H1 (cell line): ENCODE results near the gene PHLPP1. TPM values are rescaled to one million over a fixed set of nuclear protein-coding genes. Genes with fewer than 3 reads are reported as not detected.

Source experiments
- CTCF ChIA-PET: fragments of 300-600 bp; sonication (Branson Sonifier 250); formaldehyde crosslinking; loops from one replicate; lab custom pipeline; 2021; ENCODE audit not compliant: partially characterized antibody; lab: Charles Lee
- POLR2A ChIA-PET: fragments of 300-600 bp; sonication (Branson Sonifier 250); formaldehyde crosslinking; loops from one replicate; lab custom pipeline; 2021; ENCODE audit warnings: inconsistent platforms; ENCODE audit not compliant: partially characterized antibody; lab: Charles Lee
- DNase-seq, 2 experiments: peaks; one replicate each; pipeline versions ENCODE4 v3.0.0 to v3.0.0-alpha.2; 2010 to 2022; ENCODE audit warnings: low spot score in 2 of 2, low read depth in 1 of 2, mixed read lengths in 1 of 2
- FAIRE-seq: peaks from 2 replicates; lab custom pipeline; 2011; peaks lifted over from hg19 to GRCh38; lab: Jason Lieb, UNC
- H2AFZ ChIP-seq: 2 replicates; pipeline ENCODE4 v1.8.1; 2012; ENCODE audit warnings: low read length, inconsistent platforms
- H2AK5ac ChIP-seq: 2 replicates; pipeline ENCODE4 v1.6.1; 2013; ENCODE audit warnings: low read depth, low read length
- H2BK120ac ChIP-seq: replicated peaks from 2 replicates; pipeline ENCODE3; 2013; ENCODE audit warnings: low read depth, low read length, inconsistent platforms
- H2BK12ac ChIP-seq: 2 replicates; pipeline ENCODE4 v1.6.1; 2013; ENCODE audit warnings: low read depth, low read length
- H2BK15ac ChIP-seq: 2 replicates; pipeline ENCODE4 v1.6.1; 2013; ENCODE audit warnings: low read length
- H2BK20ac ChIP-seq: 2 replicates; pipeline ENCODE4 v1.6.1; 2013; ENCODE audit warnings: low read length
- H2BK5ac ChIP-seq: 2 replicates; pipeline ENCODE4 v1.6.1; 2013; ENCODE audit warnings: low read depth, low read length
- H3K14ac ChIP-seq: 2 replicates; pipeline ENCODE4 v1.6.1; 2013; ENCODE audit warnings: inconsistent platforms; ENCODE audit not compliant: insufficient read length
- H3K18ac ChIP-seq: 2 replicates; pipeline ENCODE4 v1.6.1; 2013; ENCODE audit warnings: low read length; ENCODE audit errors: extremely low read depth
- H3K23ac ChIP-seq: 2 replicates; pipeline ENCODE4 v1.6.1; 2013; ENCODE audit warnings: inconsistent platforms; ENCODE audit not compliant: insufficient read length
- H3K23me2 ChIP-seq: 2 replicates; pipeline ENCODE4 v1.6.1; 2013; ENCODE audit warnings: low read depth, low read length
- H3K27ac ChIP-seq: 2 replicates; pipeline ENCODE4 v1.6.1; 2011; ENCODE audit warnings: low read depth, low read length, inconsistent platforms
- H3K27me3 ChIP-seq, 4 experiments: replicated peaks in 1 of 4; 1 replicate in 1 of 4; 2 replicates in 3 of 4; pipeline versions ENCODE4 v1.6.1 to v1.8.1; 2011 to 2013; ENCODE audit warnings: low read length in 3 of 4, mild to moderate bottlenecking in 3 of 4, inconsistent platforms in 2 of 4, mixed read lengths in 2 of 4, moderate library complexity in 1 of 4; ENCODE audit not compliant: control insufficient read depth in 3 of 4, insufficient read depth in 3 of 4; ENCODE audit errors: extremely low read depth in 1 of 4
- H3K36me3 ChIP-seq, 4 experiments: 2 replicates each; pipeline versions ENCODE4 v1.6.1 to v1.8.1; 2011 to 2013; ENCODE audit warnings: mild to moderate bottlenecking in 4 of 4, low read length in 3 of 4, moderate library complexity in 2 of 4, control low read depth in 1 of 4, inconsistent platforms in 1 of 4; ENCODE audit not compliant: insufficient read depth in 4 of 4, control insufficient read depth in 2 of 4
- H3K4ac ChIP-seq: replicated peaks from 2 replicates; pipeline ENCODE3; 2013; ENCODE audit warnings: low read length, low read depth, mixed read lengths, inconsistent platforms; ENCODE audit not compliant: insufficient read length
- H3K4me1 ChIP-seq, 4 experiments: replicated peaks in 1 of 4; 1 replicate in 1 of 4; 2 replicates in 3 of 4; pipeline versions ENCODE4 v1.6.1 to v1.8.1; 2011 to 2013; ENCODE audit warnings: low read length in 3 of 4, inconsistent platforms in 2 of 4, mixed read lengths in 1 of 4; ENCODE audit not compliant: insufficient read depth in 4 of 4, control insufficient read depth in 3 of 4
- H3K4me2 ChIP-seq, 2 experiments: 2 replicates each; pipeline versions ENCODE4 v1.6.1 to v1.8.1; 2011 to 2013; ENCODE audit warnings: low read depth in 2 of 2, low read length in 2 of 2, control low read depth in 1 of 2, inconsistent platforms in 1 of 2, mild to moderate bottlenecking in 1 of 2; ENCODE audit not compliant: insufficient read depth in 1 of 2
- H3K4me3 ChIP-seq, 4 experiments: fragments of 200-600, 300-600 bp in 1 of 4; sonication (generic), shearing (Covaris generic), sonication (Bioruptor Twin) in 1 of 4; 2 replicates each; pipeline versions ENCODE4 v1.5.1 to v1.8.1; 2011 to 2016; ENCODE audit warnings: low read length in 4 of 4, low read depth in 3 of 4, control low read depth in 2 of 4, inconsistent platforms in 2 of 4, mild to moderate bottlenecking in 2 of 4, mixed read lengths in 1 of 4, moderate library complexity in 1 of 4; ENCODE audit not compliant: insufficient read depth in 2 of 4; ENCODE audit errors: extremely low read depth in 1 of 4
- H3K56ac ChIP-seq: replicated peaks from 2 replicates; pipeline ENCODE3; 2013; ENCODE audit warnings: low read depth, mild to moderate bottlenecking, mixed read lengths, low read length, inconsistent platforms; ENCODE audit not compliant: insufficient read length
- H3K79me1 ChIP-seq: 2 replicates; pipeline ENCODE4 v1.6.1; 2013; ENCODE audit warnings: low read depth, low read length, control low read depth
- H3K79me2 ChIP-seq, 2 experiments: 2 replicates each; pipeline versions ENCODE4 v1.6.1 to v1.8.1; 2012 to 2013; ENCODE audit warnings: low read length in 2 of 2, mild to moderate bottlenecking in 2 of 2, inconsistent platforms in 1 of 2; ENCODE audit not compliant: insufficient read depth in 2 of 2, control insufficient read depth in 1 of 2
- H3K9ac ChIP-seq, 4 experiments: replicated peaks in 1 of 4; 1 replicate in 1 of 4; 2 replicates in 3 of 4; pipeline versions ENCODE4 v1.6.1 to v1.8.1; 2011 to 2013; ENCODE audit warnings: low read depth in 3 of 4, low read length in 3 of 4, control low read depth in 2 of 4, mild to moderate bottlenecking in 2 of 4, moderate library complexity in 2 of 4, inconsistent platforms in 1 of 4; ENCODE audit errors: extremely low read depth in 1 of 4
- H3K9me3 ChIP-seq, 2 experiments: 2 replicates each; pipeline versions ENCODE4 v1.6.1 to v1.8.1; 2012 to 2013; ENCODE audit warnings: mild to moderate bottlenecking in 2 of 2, moderate library complexity in 2 of 2, control low read depth in 1 of 2, inconsistent platforms in 1 of 2, low read depth in 1 of 2, low read length in 1 of 2, mixed read lengths in 1 of 2; ENCODE audit not compliant: insufficient read depth in 2 of 2
- H4K20me1 ChIP-seq, 2 experiments: replicated peaks in 1 of 2; 2 replicates each; pipeline versions ENCODE3 to v1.8.1; 2011 to 2013; ENCODE audit warnings: inconsistent platforms in 2 of 2, low read length in 2 of 2, mild to moderate bottlenecking in 1 of 2; ENCODE audit not compliant: insufficient read depth in 2 of 2, control insufficient read depth in 1 of 2
- H4K5ac ChIP-seq: 2 replicates; pipeline ENCODE4 v1.6.1; 2013; ENCODE audit warnings: low read length, low read depth, mixed read lengths, inconsistent platforms; ENCODE audit not compliant: insufficient read length
- H4K8ac ChIP-seq: 2 replicates; pipeline ENCODE4 v1.8.0; 2013; ENCODE audit warnings: mild to moderate bottlenecking, moderate library complexity, low read length, inconsistent platforms; ENCODE audit not compliant: insufficient read depth; ENCODE audit errors: extremely low read depth
- H4K91ac ChIP-seq: replicated peaks from 2 replicates; pipeline ENCODE3; 2013; ENCODE audit warnings: low read length, mixed read lengths, inconsistent platforms; ENCODE audit not compliant: insufficient read length
- ASH2L ChIP-seq: fragments of 200-600, 300-600 bp; sonication (generic); IDR thresholded peaks from one replicate; pipeline ENCODE4 v1.7.1; 2017; ENCODE audit warnings: low read length
- CHD1 ChIP-seq: IDR thresholded peaks from 2 replicates; pipeline ENCODE4 v1.6.1; 2012; ENCODE audit warnings: low read depth, low read length, improper control_type of control experiment
- EP300 ChIP-seq, 2 experiments: IDR thresholded peaks; 1 replicate in 1 of 2; 2 replicates in 1 of 2; pipeline ENCODE4 v1.6.1; 2011 to 2012; ENCODE audit warnings: low read depth in 2 of 2, low read length in 2 of 2, mild to moderate bottlenecking in 2 of 2, borderline replicate concordance in 1 of 2, inconsistent platforms in 1 of 2, moderate library complexity in 1 of 2
- NANOG ChIP-seq: IDR thresholded peaks from 2 replicates; pipeline ENCODE4 v1.6.1; 2011; ENCODE audit warnings: low read length, low read depth, mild to moderate bottlenecking, inconsistent platforms; ENCODE audit not compliant: insufficient read depth, poor library complexity, severe bottlenecking
- TAF1 ChIP-seq: IDR thresholded peaks from 2 replicates; pipeline ENCODE4 v1.6.1; 2011; ENCODE audit warnings: mild to moderate bottlenecking, low read depth, low read length
- TBP ChIP-seq: IDR thresholded peaks from 2 replicates; pipeline ENCODE4 v1.6.1; 2011; ENCODE audit warnings: low read depth, low read length, improper control_type of control experiment
- WGBS, 2 experiments: shearing (Covaris generic) in 1 of 2; methylation state at CpG; one replicate each; pipeline versions ENCODE4 v1.1.6 to v1.1.7; 2013 to 2015; ENCODE audit warnings: low lambda C conversion rate in 2 of 2, mixed read lengths in 2 of 2, inconsistent platforms in 1 of 2, low coverage in 1 of 2, missing lambda C conversion rate in 1 of 2; ENCODE audit not compliant: insufficient replicate concordance in 2 of 2, insufficient coverage in 1 of 2, insufficient read length in 1 of 2; ENCODE audit errors: extremely low coverage in 1 of 2, missing lambda C conversion rate in 1 of 2; 5-methylcytosine and 5-hydroxymethylcytosine counted together
- polyA plus RNA-seq, 7 experiments: library from polyadenylated mRNA; depleted of rRNA in 3 of 7; stranded (reverse) in 5 of 7; unstranded in 2 of 7; fragments of >200 nt in 5 of 7; fragments of 200-250 nt in 2 of 7; gene quantifications; 1 replicate in 5 of 7; 2 replicates in 1 of 7; 4 replicates in 1 of 7; pipeline versions ENCODE4 v1.2.1 to v1.2.3, GENCODE V29; 2011 to 2013; ENCODE audit warnings: missing spikeins in 2 of 7, mixed read lengths in 2 of 7
- total RNA-seq: library from RNA; stranded (reverse); fragmentation: NEBNext Ultra II Directional; extraction: Animal tissue kit (Norgen Biotek cat#: 25700); gene quantifications from 2 replicates; pipeline ENCODE4 v1.2.1, GENCODE V29; 2021

The PHLPP1 gene
- total and polyA plus RNA-seq, 2 of the 8 experiments (the other 6 are each of a cell fraction or from before 2014, with no cell fraction given): 28.0 to 66.3 TPM

GRCh38 chr18:62828091-62828640 is 112.8 kb downstream of the PHLPP1 start:
- FAIRE-seq: no peak
- CTCF ChIA-PET: interaction anchor here (0.7 to 0.9 kb wide), 2 partner anchors 11 to 470 kb away, joined by 3 read pairs; no protein-coding TSS in a partner anchor
- H4K20me1 ChIP-seq: no peaks in the 10 kb centered on the region

More at GRCh38 chr18:62828091-62828640, 112.8 kb downstream of the PHLPP1 start:
- no peak overlapping the region for H3K18ac ChIP-seq
- no peak overlapping the region for H2BK20ac ChIP-seq
- no peak overlapping the region for H3K23ac ChIP-seq
- 82% methylated on average over 3 of the region's 3 CpGs; no CpG with 5 or more reads in 1 of the 2 experiments for WGBS, 2 experiments
- H3K14ac ChIP-seq: no peak overlapping the region
- no peak overlapping the region for H3K4ac ChIP-seq
- H3K23me2 ChIP-seq: peaks cover 2% of the 10 kb centered on the region; the same call in 1 of the 2 replicates
- H4K5ac ChIP-seq: no peak overlapping the region
- H2BK5ac ChIP-seq: peak overlapping the region; percentile 72; the same call in 1 of the 2 replicates
- H2BK15ac ChIP-seq: no peak overlapping the region
- POLR2A ChIA-PET: interaction anchor here (0.7 to 1.3 kb wide), 2 partner anchors 48 to 50 kb away, joined by 3 to 4 read pairs; no protein-coding TSS in a partner anchor
- no peaks in the 10 kb centered on the region for H3K9me3 ChIP-seq
- H3K9ac ChIP-seq: no peak overlapping the region
- no peaks in the 10 kb centered on the region for H3K79me1 ChIP-seq
- DNase-seq: no peak
- H2BK12ac ChIP-seq: 0 out of 2 replicates have a peak overlapping the region, but pooled peaks have one; percentile 55
- no peak overlapping the region for H3K4me3 ChIP-seq
- peaks cover 0 to 8% (median 4%) of the 10 kb centered on the region in 4 experiments; a peak in 3 of 8 replicates for H3K36me3 ChIP-seq
- H4K8ac ChIP-seq: no peak overlapping the region
- H2AK5ac ChIP-seq: no peak overlapping the region
- no peak overlapping the region for H3K4me2 ChIP-seq
- H3K79me2 ChIP-seq: peaks cover 0 to 86% of the 10 kb centered on the region in 2 experiments; a peak in 3 of 4 replicates
- H2BK120ac ChIP-seq: no peak overlapping the region
- peaks cover 1 to 15% (median 7%) of the 10 kb centered on the region in 4 experiments; a peak in 4 of 7 replicates for H3K4me1 ChIP-seq
- no peak overlapping the region for H3K56ac ChIP-seq
- no peak overlapping the region for H3K27ac ChIP-seq
- TF ChIP-seq NANOG (no peak), TAF1 (no peak), ASH2L (no peak), TBP (no peak), CHD1 (no peak), EP300 (IDR thresholded peaks at IDR 0.05; ENCODE audit: borderline replicate concordance in 1 of 2, low read depth in 2 of 2, low read length in 2 of 2) (no peak)
- no peak overlapping the region for H4K91ac ChIP-seq
- H2AFZ ChIP-seq: no peak overlapping the region
- H3K27me3 ChIP-seq: no peaks in the 10 kb centered on the region
